Measurements from ENCODE around the gene FIBP. TPM values are rescaled to one million over a fixed set of nuclear protein-coding genes. Genes with fewer than 3 reads are reported as not detected.

FIBP gene
- polyA plus RNA-seq, 1 donor from 2014 or later, result 248 TPM

DNA sequence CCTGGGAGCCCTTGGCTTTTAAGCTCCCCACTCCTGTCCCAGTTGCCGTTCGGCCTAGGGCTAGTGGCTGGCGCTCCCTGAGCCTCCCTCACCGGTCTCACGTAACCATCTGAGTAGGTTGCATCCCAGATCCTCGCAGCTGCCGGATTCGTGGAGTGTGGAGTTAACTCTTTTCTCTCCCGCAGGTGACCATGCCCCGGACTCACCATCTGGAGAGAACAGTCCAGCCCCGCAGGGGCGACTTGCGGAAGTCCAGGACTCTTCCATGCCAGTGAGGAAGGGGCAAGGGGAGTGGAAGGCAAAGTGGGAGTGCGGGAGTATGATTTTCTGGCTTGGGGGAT, 27.1 kb downstream of the FIBP start:
- TF ChIP-seq SMC3 (conservative IDR thresholded peaks at IDR 0.05; ENCODE audit: poor library complexity) (no peak), EP300 (conservative IDR thresholded peaks at IDR 0.05; ENCODE audit: poor library complexity, severe bottlenecking) (no peak), RAD21 (conservative IDR thresholded peaks at IDR 0.05) (no peak), EZH2 (IDR thresholded peaks at IDR 0.05; ENCODE audit: borderline replicate concordance, insufficient read depth, low read length, poor library complexity, severe bottlenecking) (no peak), POLR2AphosphoS5 (IDR thresholded peaks at IDR 0.05) (no peak), MXI1 (conservative IDR thresholded peaks at IDR 0.05; ENCODE audit: poor library complexity, severe bottlenecking) (no peak), TAF1 (IDR thresholded peaks at IDR 0.05; ENCODE audit: low read depth) (no peak)
- TF ChIP-seq, protein P1, sequence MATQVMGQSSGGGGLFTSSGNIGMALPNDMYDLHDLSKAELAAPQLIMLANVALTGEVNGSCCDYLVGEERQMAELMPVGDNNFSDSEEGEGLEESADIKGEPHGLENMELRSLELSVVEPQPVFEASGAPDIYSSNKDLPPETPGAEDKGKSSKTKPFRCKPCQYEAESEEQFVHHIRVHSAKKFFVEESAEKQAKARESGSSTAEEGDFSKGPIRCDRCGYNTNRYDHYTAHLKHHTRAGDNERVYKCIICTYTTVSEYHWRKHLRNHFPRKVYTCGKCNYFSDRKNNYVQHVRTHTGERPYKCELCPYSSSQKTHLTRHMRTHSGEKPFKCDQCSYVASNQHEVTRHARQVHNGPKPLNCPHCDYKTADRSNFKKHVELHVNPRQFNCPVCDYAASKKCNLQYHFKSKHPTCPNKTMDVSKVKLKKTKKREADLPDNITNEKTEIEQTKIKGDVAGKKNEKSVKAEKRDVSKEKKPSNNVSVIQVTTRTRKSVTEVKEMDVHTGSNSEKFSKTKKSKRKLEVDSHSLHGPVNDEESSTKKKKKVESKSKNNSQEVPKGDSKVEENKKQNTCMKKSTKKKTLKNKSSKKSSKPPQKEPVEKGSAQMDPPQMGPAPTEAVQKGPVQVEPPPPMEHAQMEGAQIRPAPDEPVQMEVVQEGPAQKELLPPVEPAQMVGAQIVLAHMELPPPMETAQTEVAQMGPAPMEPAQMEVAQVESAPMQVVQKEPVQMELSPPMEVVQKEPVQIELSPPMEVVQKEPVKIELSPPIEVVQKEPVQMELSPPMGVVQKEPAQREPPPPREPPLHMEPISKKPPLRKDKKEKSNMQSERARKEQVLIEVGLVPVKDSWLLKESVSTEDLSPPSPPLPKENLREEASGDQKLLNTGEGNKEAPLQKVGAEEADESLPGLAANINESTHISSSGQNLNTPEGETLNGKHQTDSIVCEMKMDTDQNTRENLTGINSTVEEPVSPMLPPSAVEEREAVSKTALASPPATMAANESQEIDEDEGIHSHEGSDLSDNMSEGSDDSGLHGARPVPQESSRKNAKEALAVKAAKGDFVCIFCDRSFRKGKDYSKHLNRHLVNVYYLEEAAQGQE (IDR thresholded peaks at IDR 0.05; ENCODE audit: borderline replicate concordance), result no peak
- TF ChIP-seq, protein P2, sequence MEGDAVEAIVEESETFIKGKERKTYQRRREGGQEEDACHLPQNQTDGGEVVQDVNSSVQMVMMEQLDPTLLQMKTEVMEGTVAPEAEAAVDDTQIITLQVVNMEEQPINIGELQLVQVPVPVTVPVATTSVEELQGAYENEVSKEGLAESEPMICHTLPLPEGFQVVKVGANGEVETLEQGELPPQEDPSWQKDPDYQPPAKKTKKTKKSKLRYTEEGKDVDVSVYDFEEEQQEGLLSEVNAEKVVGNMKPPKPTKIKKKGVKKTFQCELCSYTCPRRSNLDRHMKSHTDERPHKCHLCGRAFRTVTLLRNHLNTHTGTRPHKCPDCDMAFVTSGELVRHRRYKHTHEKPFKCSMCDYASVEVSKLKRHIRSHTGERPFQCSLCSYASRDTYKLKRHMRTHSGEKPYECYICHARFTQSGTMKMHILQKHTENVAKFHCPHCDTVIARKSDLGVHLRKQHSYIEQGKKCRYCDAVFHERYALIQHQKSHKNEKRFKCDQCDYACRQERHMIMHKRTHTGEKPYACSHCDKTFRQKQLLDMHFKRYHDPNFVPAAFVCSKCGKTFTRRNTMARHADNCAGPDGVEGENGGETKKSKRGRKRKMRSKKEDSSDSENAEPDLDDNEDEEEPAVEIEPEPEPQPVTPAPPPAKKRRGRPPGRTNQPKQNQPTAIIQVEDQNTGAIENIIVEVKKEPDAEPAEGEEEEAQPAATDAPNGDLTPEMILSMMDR (IDR thresholded peaks at IDR 0.05; ENCODE audit: poor library complexity, severe bottlenecking), result no peak
- no peaks in the 10 kb centered on the region for H3K9me2 ChIP-seq (ENCODE audit: insufficient read depth, low read length)
- no peaks in the 10 kb centered on the region for H3K27me3 ChIP-seq (ENCODE audit: insufficient read depth, low read depth, low read length)
- peaks cover 29% of the 10 kb centered on the region for H3K79me2 ChIP-seq (replicated peaks; ENCODE audit: insufficient read depth, low read length)
- peaks cover 5% of the 10 kb centered on the region for H3F3A ChIP-seq (ENCODE audit: insufficient read depth, low read length, poor library complexity, severe bottlenecking)
- H3K4me3 ChIP-seq (ENCODE audit: low read length), result peak overlapping the region; percentile 100
- peak overlapping the region; percentile 40 for H2AFZ ChIP-seq (ENCODE audit: low read depth, low read length)
- peak overlapping the region; percentile 100 for H3K27ac ChIP-seq (ENCODE audit: low read length)
- H3K36me3 ChIP-seq (ENCODE audit: insufficient read depth, low read length), result no peaks in the 10 kb centered on the region
- H4K20me1 ChIP-seq (ENCODE audit: insufficient read depth), result peaks cover 13% of the 10 kb centered on the region
- peak overlapping the region; percentile 90 for H3K4me2 ChIP-seq (ENCODE audit: low read length)
- H3K9me3 ChIP-seq (ENCODE audit: low read length), result no peaks in the 10 kb centered on the region
- H3K9ac ChIP-seq (ENCODE audit: low read length), result peak overlapping the region; percentile 98

DNA sequence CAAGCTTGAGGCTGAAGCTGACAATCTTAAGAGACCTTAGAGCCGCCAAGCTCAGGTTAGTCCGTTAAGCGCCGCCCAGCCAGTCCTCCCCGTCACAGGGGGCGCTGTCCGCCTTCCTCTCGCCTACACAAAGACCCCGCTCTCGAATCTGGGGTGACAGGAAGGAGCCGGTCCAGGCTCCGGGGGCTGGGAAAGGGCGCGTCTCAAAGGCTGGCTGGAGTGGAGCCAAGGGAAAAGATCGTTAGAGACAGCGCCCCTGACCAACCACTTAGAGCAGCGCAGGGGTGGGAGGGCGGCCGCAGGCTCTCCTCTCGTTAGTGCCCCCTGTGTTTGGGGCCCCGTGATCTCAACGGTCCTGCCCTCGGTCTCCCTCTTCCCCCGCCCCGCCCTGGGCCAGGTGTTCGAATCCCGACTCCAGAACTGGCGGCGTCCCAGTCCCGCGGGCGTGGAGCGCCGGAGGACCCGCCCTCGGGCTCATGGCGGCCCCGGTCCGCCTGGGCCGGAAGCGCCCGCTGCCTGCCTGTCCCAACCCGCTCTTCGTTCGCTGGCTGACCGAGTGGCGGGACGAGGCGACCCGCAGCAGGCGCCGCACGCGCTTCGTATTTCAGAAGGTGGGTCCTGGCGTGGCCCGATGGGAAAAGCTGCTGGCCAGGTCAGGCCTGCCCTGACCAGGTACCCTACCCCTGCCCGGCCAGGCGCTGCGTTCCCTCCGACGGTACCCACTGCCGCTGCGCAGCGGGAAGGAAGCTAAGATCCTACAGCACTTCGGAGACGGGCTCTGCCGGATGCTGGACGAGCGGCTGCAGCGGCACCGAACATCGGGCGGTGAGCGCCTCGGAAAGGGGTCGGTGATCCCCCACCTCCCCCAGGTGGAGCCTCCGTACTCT, 27.8 kb downstream of the FIBP start, which contains the start of gene MUS81:
Gene MUS81, plus strand, starts transcription at position 156 of the 887 bp plus-strand sequence. Its CDS starts 321 bp downstream, at position 477.
- no peaks in the 10 kb centered on the region for H3K27me3 ChIP-seq (ENCODE audit: insufficient read depth, low read depth, low read length)
- H3K36me3 ChIP-seq (ENCODE audit: insufficient read depth, low read length), result no peaks in the 10 kb centered on the region
- H2AFZ ChIP-seq (ENCODE audit: low read depth, low read length), result peak within 1 kb of the TSS; percentile 40
- H4K20me1 ChIP-seq (ENCODE audit: insufficient read depth), result peaks cover 20% of the 10 kb centered on the region
- peak within 1 kb of the TSS; percentile 98 for H3K9ac ChIP-seq (ENCODE audit: low read length)
- H3K27ac ChIP-seq (ENCODE audit: low read length), result peak within 1 kb of the TSS; percentile 100
- H3K79me2 ChIP-seq (replicated peaks; ENCODE audit: insufficient read depth, low read length), result peaks cover 35% of the 10 kb centered on the region
- no peaks in the 10 kb centered on the region for H3K9me3 ChIP-seq (ENCODE audit: low read length)
- peak within 1 kb of the TSS; percentile 95 for H3K4me2 ChIP-seq (ENCODE audit: low read length)
- TF ChIP-seq EZH2 (IDR thresholded peaks at IDR 0.05; ENCODE audit: borderline replicate concordance, insufficient read depth, low read length, poor library complexity, severe bottlenecking) (no peak), MXI1 (conservative IDR thresholded peaks at IDR 0.05; ENCODE audit: poor library complexity, severe bottlenecking) (peak; percentile 59), RAD21 (conservative IDR thresholded peaks at IDR 0.05) (no peak), EP300 (conservative IDR thresholded peaks at IDR 0.05; ENCODE audit: poor library complexity, severe bottlenecking) (peak; percentile 34), TAF1 (IDR thresholded peaks at IDR 0.05; ENCODE audit: low read depth) (peak; percentile 92), SMC3 (conservative IDR thresholded peaks at IDR 0.05; ENCODE audit: poor library complexity) (peak; percentile 43), POLR2AphosphoS5 (IDR thresholded peaks at IDR 0.05) (peak; percentile 95)
- TF ChIP-seq, protein P2 (IDR thresholded peaks at IDR 0.05; ENCODE audit: poor library complexity, severe bottlenecking), result peak; percentile 98
- TF ChIP-seq, protein P1 (IDR thresholded peaks at IDR 0.05; ENCODE audit: borderline replicate concordance), result peak; percentile 73
- peaks cover 5% of the 10 kb centered on the region for H3F3A ChIP-seq (ENCODE audit: insufficient read depth, low read length, poor library complexity, severe bottlenecking)
- H3K9me2 ChIP-seq (ENCODE audit: insufficient read depth, low read length), result no peaks in the 10 kb centered on the region
- peak within 1 kb of the TSS; percentile 100 for H3K4me3 ChIP-seq (ENCODE audit: low read length)

Measured in neural cell (in vitro differentiated cells).